ENCODE measurements around the gene SF3B3. TPM values are rescaled to one million over a fixed set of nuclear protein-coding genes. Genes with fewer than 3 reads are reported as not detected.

The SF3B3 gene
- total RNA-seq, 4 donors from 2014 or later = 138 to 233 (median 143) TPM

DNA sequence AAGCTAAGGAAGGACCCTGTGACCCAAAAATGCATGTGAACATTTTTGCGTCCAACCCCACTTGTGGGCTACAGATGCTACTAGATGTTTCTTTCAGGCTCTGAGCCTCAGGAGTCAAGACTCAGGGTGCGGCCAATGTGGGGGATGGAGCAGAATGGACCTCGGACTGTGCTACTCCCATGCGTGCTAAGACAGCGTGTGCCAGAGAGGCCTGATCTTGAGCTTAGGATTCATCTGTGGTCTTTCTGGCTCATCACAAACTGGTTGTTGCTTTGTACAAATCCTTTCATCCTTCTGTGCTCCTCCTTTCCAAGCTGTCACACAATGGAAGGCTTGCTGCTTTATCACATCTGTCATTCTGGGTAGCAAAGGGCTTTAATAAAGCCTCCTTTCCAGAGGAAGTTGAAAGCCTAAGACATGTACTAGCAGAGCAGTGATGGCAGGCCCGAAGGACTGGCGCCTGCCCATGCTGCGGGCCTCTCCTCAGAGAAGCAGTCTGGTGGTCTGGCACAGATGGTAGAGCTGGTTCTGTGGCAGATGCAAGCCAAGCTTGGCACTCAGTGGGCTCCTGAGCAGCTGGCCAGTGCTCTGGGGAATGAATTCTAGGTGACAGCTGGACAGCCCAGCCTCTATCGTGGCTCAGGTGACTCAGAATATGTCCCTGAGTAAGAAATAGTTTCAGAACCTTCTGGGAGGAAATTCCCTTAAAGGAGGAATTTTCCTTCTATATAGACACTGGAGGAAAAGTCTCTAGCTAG, 28.0 kb upstream of the SF3B3 start:
- H3K4me3 ChIP-seq (ENCODE audit: low read depth, poor library complexity, severe bottlenecking) = no peak overlapping the region
- TF ChIP-seq CTCF (IDR thresholded peaks at IDR 0.05) = no peak
- TF ChIP-seq POLR2A (IDR thresholded peaks at IDR 0.05) = no peak
- WGBS, 2 donors = 93% methylated on average over 9 of the region's 9 CpGs
- no peak for DNase-seq (ENCODE audit: low spot score in 2 of 2)
- intact Hi-C loops (cut with DNase I; ENCODE audit: low total_unique reads) = no loop called here

DNA sequence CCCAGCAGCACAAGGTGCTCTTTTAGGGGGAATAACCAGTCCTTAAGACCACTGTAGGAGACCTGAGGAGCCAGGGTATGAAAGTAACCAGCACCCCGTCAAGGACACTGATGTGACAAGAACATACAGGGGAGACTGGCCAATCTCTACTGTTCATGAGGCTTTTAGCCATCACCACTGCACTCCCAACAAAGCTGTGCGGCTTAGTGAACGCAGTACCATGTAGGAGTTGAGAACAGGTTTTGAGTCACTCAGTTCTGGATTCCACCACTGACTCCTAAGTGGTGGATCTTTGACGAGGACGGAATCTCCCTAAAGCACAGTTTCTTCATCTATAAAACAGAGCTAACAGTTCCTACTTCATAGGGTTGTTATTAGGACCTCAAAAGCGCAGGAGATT, 27.1 kb upstream of the SF3B3 start:
- 95 to 99% methylated on average over 6 of the region's 6 CpGs for WGBS, 2 donors
- DNase-seq (ENCODE audit: low spot score in 2 of 2) = no peak
- intact Hi-C loops (cut with DNase I; ENCODE audit: low total_unique reads) = no loop called here
- H3K4me3 ChIP-seq (ENCODE audit: low read depth, poor library complexity, severe bottlenecking) = no peak overlapping the region
- TF ChIP-seq CTCF (IDR thresholded peaks at IDR 0.05) = no peak
- TF ChIP-seq POLR2A (IDR thresholded peaks at IDR 0.05) = no peak

- 59 to 68% methylated on average over 5 of the region's 5 CpGs for WGBS, 2 donors
- no peak for TF ChIP-seq CTCF (IDR thresholded peaks at IDR 0.05)
- H3K4me3 ChIP-seq (ENCODE audit: low read depth, poor library complexity, severe bottlenecking) = no peak overlapping the region
- no peak for DNase-seq (ENCODE audit: low spot score in 2 of 2)
- intact Hi-C loops (cut with DNase I; ENCODE audit: low total_unique reads) = no loop called here
These were observed 14.9 kb upstream of the SF3B3 start for GRCh38 chr16:70508752-70509151.

- intact Hi-C loops (cut with DNase I; ENCODE audit: low total_unique reads) = no loop called here
- H3K4me3 ChIP-seq (ENCODE audit: low read depth, poor library complexity, severe bottlenecking) = no peak overlapping the region
- TF ChIP-seq CTCF (IDR thresholded peaks at IDR 0.05) (no peak), POLR2A (IDR thresholded peaks at IDR 0.05) (no peak)
- 96 to 97% methylated on average over 3 of the region's 3 CpGs for WGBS, 2 donors
- no peak for DNase-seq (ENCODE audit: low spot score in 2 of 2)
These were observed 13.4 kb upstream of the SF3B3 start for GRCh38 chr16:70510216-70510615.

DNA sequence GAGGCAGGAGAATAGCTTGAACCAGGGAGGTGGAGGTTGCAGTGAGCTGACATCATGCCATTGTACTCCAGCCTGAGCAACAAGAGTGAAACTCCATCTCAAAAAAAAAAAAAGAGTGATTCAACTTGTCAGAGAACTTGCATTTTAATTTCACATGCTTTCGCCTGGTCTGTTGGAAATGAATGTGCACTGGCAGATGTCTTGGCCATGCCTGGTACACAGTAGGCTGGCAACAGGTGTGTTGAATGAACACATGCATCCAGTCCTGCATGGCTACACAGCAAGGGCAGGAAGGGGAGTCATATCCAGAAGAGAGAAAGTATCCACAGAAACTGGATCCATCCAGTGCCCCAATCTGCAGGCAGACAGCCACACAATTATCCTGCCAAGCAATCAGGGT, 11.8 kb upstream of the SF3B3 start:
- 93 to 100% methylated on average over 1 of the region's 1 CpG for WGBS, 2 donors
- intact Hi-C loops (cut with DNase I; ENCODE audit: low total_unique reads) = no loop called here
- TF ChIP-seq CTCF (IDR thresholded peaks at IDR 0.05) (no peak), POLR2A (IDR thresholded peaks at IDR 0.05) (no peak)
- DNase-seq (ENCODE audit: low spot score in 2 of 2) = no peak
- no peak overlapping the region for H3K4me3 ChIP-seq (ENCODE audit: low read depth, poor library complexity, severe bottlenecking)

DNA sequence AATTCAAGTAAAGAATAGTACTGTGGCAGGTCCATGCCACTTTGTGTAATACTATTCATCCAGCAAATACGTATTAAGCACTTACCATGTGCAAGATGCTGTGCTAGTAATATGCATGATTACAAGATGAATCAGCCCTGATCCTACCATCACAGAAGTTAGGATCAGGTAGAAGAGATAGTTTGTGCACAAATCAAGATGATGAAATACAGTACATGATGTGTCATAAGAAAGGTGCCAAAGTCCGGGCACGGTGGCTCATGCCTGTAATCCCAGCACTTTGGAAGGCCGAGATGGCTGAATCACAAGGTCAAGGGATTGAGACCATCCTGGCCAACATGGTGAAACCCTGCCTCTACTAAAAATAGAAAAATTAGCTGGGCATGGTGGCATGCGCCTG, 11.2 kb upstream of the SF3B3 start:
- 83 to 94% methylated on average over 5 of the region's 5 CpGs for WGBS, 2 donors
- no peak for TF ChIP-seq CTCF (IDR thresholded peaks at IDR 0.05)
- TF ChIP-seq POLR2A (IDR thresholded peaks at IDR 0.05) = no peak
- intact Hi-C loops (cut with DNase I; ENCODE audit: low total_unique reads) = no loop called here
- H3K4me3 ChIP-seq (ENCODE audit: low read depth, poor library complexity, severe bottlenecking) = no peak overlapping the region
- DNase-seq (ENCODE audit: low spot score in 2 of 2) = no peak
